HL-60 (cell line): ENCODE measurements around the gene LEKR1.

Source experiments
- POLR2AphosphoS5 ChIP-seq: IDR thresholded peaks from 2 replicates; pipeline ENCODE4 v1.6.1; 2012; ENCODE audit warnings: low read depth
- TF ChIP-seq, protein P1 (sequence below): IDR thresholded peaks from one replicate; pipeline ENCODE4 v1.5.1; 2011; ENCODE audit warnings: low read length, control low read depth, inconsistent platforms; ENCODE audit not compliant: insufficient read depth
- TF ChIP-seq, protein P2 (sequence below): IDR thresholded peaks from 2 replicates; pipeline ENCODE4 v1.6.1; 2012; ENCODE audit warnings: low read depth; ENCODE audit not compliant: insufficient replicate concordance

DNA sequence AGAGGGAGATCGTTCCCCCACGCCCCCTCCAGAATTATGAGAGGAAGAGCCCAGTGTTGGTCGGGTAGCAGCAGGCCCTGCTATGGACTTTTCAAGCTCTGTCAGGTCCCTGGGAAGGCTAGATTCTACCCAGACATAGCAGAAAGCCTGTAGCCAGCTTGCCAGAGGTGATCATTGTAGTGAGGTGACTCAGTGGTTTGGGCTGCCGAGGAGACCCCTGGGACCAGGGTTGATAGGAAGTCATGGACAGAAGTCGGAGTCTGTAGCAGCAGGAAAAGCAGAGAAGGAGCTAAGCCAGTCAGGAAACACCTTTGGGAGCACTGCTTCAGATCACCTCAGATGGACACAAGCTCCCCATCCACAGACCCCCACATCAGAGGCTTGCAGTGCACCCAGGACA lies 266.1 kb downstream of the LEKR1 start:
- no peak for TF ChIP-seq POLR2AphosphoS5
- TF ChIP-seq, protein P1, sequence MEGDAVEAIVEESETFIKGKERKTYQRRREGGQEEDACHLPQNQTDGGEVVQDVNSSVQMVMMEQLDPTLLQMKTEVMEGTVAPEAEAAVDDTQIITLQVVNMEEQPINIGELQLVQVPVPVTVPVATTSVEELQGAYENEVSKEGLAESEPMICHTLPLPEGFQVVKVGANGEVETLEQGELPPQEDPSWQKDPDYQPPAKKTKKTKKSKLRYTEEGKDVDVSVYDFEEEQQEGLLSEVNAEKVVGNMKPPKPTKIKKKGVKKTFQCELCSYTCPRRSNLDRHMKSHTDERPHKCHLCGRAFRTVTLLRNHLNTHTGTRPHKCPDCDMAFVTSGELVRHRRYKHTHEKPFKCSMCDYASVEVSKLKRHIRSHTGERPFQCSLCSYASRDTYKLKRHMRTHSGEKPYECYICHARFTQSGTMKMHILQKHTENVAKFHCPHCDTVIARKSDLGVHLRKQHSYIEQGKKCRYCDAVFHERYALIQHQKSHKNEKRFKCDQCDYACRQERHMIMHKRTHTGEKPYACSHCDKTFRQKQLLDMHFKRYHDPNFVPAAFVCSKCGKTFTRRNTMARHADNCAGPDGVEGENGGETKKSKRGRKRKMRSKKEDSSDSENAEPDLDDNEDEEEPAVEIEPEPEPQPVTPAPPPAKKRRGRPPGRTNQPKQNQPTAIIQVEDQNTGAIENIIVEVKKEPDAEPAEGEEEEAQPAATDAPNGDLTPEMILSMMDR, result no peak
- TF ChIP-seq, protein P2, sequence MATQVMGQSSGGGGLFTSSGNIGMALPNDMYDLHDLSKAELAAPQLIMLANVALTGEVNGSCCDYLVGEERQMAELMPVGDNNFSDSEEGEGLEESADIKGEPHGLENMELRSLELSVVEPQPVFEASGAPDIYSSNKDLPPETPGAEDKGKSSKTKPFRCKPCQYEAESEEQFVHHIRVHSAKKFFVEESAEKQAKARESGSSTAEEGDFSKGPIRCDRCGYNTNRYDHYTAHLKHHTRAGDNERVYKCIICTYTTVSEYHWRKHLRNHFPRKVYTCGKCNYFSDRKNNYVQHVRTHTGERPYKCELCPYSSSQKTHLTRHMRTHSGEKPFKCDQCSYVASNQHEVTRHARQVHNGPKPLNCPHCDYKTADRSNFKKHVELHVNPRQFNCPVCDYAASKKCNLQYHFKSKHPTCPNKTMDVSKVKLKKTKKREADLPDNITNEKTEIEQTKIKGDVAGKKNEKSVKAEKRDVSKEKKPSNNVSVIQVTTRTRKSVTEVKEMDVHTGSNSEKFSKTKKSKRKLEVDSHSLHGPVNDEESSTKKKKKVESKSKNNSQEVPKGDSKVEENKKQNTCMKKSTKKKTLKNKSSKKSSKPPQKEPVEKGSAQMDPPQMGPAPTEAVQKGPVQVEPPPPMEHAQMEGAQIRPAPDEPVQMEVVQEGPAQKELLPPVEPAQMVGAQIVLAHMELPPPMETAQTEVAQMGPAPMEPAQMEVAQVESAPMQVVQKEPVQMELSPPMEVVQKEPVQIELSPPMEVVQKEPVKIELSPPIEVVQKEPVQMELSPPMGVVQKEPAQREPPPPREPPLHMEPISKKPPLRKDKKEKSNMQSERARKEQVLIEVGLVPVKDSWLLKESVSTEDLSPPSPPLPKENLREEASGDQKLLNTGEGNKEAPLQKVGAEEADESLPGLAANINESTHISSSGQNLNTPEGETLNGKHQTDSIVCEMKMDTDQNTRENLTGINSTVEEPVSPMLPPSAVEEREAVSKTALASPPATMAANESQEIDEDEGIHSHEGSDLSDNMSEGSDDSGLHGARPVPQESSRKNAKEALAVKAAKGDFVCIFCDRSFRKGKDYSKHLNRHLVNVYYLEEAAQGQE, result no peak
